Esophagus squamous epithelium (tissue), 4 donors: ENCODE data around the gene CCNE1.

ENCODE experiments used
- CTCF ChIP-seq, 6 experiments: fragments of 450-650 bp in 4 of 6; fragments of 200-600 bp in 2 of 6; sonication (generic) in 2 of 6; IDR thresholded peaks; one replicate each; pipeline ENCODE4 v1.5.1; 2016 to 2019; ENCODE audit warnings: antibody characterized with exemption in 6 of 6, mild to moderate bottlenecking in 4 of 6, moderate library complexity in 4 of 6
- POLR2A ChIP-seq, 4 donors: fragments of 450-650 bp; IDR thresholded peaks; one replicate each; pipeline ENCODE4 v1.6.1; 2017; ENCODE audit warnings: antibody characterized with exemption in 4 of 4, mild to moderate bottlenecking in 4 of 4, moderate library complexity in 3 of 4

DNA sequence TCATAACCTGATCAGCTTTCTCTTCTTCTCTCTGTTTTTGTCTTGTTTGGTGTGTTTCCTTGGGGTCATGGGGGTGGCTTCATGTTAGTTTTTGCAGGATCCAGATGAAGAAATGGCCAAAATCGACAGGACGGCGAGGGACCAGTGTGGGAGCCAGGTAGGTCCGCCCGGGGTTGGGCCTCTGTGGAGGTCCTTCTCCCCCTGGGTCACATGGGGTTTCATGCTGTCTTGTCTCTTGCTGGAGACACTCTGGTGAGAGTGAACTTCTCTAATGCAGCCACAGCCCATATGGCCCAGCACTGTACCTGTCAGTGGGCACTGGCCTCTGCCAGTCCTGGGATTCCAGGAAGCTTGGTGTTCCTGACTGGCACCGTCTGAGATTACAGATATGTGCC, 1.1 kb downstream of the CCNE1 start:
- TF ChIP-seq POLR2A (IDR thresholded peaks at IDR 0.05) (no peak), CTCF (IDR thresholded peaks at IDR 0.05) (no peak)
